ENCODE data around the gene MCC.

Gene MCC

DNA sequence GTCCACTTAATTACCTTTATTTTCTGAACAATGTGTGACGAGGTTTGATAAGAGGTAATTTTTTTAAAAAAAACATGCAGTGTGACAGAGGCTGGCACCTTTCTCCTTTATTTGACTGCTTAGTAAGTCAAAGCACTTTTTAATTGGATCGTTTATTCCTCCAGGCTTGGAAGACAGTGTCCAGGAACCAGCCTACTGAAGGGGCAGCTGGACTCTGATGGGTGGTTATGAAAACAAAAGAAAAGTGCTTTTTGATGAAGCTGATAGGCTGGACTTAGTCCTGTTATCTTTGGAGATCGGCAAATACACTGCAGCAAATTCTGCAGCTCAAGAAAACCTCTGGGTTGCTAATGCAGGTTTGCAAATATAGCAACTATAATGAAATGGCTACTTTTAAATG is 370.0 kb downstream of the MCC start:
- no peaks in the 10 kb centered on the region for H3K36me3 Mint-ChIP-seq
- ATAC-seq: no peak
- H3K4me1 Mint-ChIP-seq: no peaks in the 10 kb centered on the region
- no peak for DNase-seq (ENCODE audit: low spot score in 2 of 2)
- H3K4me3 Mint-ChIP-seq: no peak overlapping the region
- H3K9me3 Mint-ChIP-seq: no peaks in the 10 kb centered on the region
- H3K27ac Mint-ChIP-seq: no peak overlapping the region

- Mint-ChIP-seq H3K36me3 (no peaks in the 10 kb centered on the region), H3K9me3 (no peaks in the 10 kb centered on the region), H3K27ac (no peak overlapping the region), H3K4me3 (no peak overlapping the region), H3K4me1 (no peaks in the 10 kb centered on the region)
- ATAC-seq (no peak), DNase-seq (ENCODE audit: low spot score in 2 of 2) (no peak)
Observed at GRCh38 chr5:113117543-113118115, 370.6 kb downstream of the MCC start.

- Mint-ChIP-seq H3K4me3 (no peak overlapping the region), H3K4me1 (no peaks in the 10 kb centered on the region), H3K27ac (no peak overlapping the region), H3K36me3 (no peaks in the 10 kb centered on the region), H3K9me3 (no peaks in the 10 kb centered on the region)
- ATAC-seq: no peak
- DNase-seq (ENCODE audit: low spot score in 2 of 2): no peak
Observed at GRCh38 chr5:113115956-113116355, 372.3 kb downstream of the MCC start.

DNA sequence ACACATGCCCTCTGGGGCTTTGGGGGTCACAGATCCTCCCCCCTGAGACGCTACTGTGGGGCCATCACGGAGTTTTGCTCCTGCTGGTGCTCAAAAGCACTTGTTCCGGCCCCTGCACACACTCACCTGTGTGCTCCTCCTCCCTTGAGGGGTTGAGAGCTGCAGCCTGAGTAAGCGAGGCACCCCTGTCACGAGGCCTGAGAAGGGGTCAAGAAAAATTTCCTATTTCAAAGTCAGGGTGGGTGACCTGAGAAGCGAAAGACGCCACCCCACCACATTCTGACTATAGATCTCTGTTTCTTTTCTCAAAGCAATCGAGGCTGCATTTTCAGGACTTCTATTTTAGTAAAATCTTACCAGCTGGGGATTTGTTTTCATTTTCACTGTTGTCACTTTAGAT is 373.2 kb downstream of the MCC start:
- ATAC-seq (no peak), DNase-seq (ENCODE audit: low spot score in 2 of 2) (no peak)
- Mint-ChIP-seq H3K36me3 (no peaks in the 10 kb centered on the region), H3K4me1 (no peaks in the 10 kb centered on the region), H3K27ac (no peak overlapping the region), H3K4me3 (no peak overlapping the region), H3K9me3 (no peaks in the 10 kb centered on the region)

GRCh38 chr5:113114559-113114958 is 373.7 kb downstream of the MCC start:
- no peak overlapping the region for H3K4me3 Mint-ChIP-seq
- H3K4me1 Mint-ChIP-seq: no peaks in the 10 kb centered on the region
- DNase-seq (ENCODE audit: low spot score in 2 of 2): no peak
- H3K36me3 Mint-ChIP-seq: no peaks in the 10 kb centered on the region
- H3K27ac Mint-ChIP-seq: no peak overlapping the region
- no peaks in the 10 kb centered on the region for H3K9me3 Mint-ChIP-seq
- no peak for ATAC-seq

- H3K9me3 Mint-ChIP-seq: no peaks in the 10 kb centered on the region
- no peaks in the 10 kb centered on the region for H3K4me1 Mint-ChIP-seq
- no peak for DNase-seq (ENCODE audit: low spot score in 2 of 2)
- ATAC-seq: no peak
- H3K27ac Mint-ChIP-seq: no peak overlapping the region
- H3K4me3 Mint-ChIP-seq: no peak overlapping the region
- no peaks in the 10 kb centered on the region for H3K36me3 Mint-ChIP-seq
Observed at GRCh38 chr5:113112435-113112834, 375.8 kb downstream of the MCC start.

- no peaks in the 10 kb centered on the region for H3K4me1 Mint-ChIP-seq
Observed at GRCh38 chr5:113110117-113110516, 378.1 kb downstream of the MCC start.

DNA sequence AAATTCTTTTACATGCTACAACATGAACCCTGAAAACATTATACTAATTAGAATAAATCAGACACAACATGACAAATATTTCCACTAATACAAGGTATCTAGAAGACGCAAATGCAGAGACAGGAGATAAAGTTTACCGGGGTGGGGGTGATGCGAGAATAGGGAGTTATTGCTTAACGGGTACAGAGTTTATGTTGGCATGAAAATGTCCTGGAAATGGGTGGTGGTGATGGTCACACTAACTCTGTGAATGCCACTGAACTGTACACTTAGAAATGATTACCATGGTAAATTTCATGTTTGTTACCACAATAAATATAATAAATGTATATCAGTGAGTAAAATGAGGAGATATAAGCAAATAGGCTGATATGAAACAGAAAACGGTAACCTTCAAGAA is 378.9 kb downstream of the MCC start:
- Mint-ChIP-seq H3K4me1 (no peaks in the 10 kb centered on the region), H3K9me3 (no peaks in the 10 kb centered on the region), H3K4me3 (no peak overlapping the region), H3K36me3 (no peaks in the 10 kb centered on the region), H3K27ac (no peak overlapping the region)
- ATAC-seq (no peak), DNase-seq (ENCODE audit: low spot score in 2 of 2) (no peak)

More at GRCh38 chr5:113110117-113110516, 378.1 kb downstream of the MCC start:
- DNase-seq (ENCODE audit: low spot score in 2 of 2) (no peak), ATAC-seq (no peak)
- no peaks in the 10 kb centered on the region for H3K9me3 Mint-ChIP-seq
- H3K27ac Mint-ChIP-seq: no peak overlapping the region
- H3K36me3 Mint-ChIP-seq: no peaks in the 10 kb centered on the region
- no peak overlapping the region for H3K4me3 Mint-ChIP-seq

DNA sequence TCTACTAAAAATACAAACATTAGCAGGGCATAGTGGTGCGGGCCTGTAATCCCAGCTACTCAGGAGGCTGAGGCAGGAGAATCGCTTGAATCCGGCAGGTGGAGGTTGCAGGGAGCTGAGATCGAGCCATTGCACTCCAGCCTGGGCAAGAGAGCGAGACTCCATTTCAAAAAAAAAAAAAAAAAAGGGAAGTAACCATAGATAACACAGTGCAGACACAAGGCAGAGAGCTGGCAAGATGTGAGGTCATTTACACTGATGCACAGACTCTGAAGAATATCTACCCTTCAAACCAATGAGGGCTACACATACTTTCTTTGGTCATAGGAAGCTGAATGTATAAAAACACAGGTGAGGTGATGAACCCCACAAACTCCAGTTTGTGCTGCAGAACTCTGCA is 379.8 kb downstream of the MCC start:
- H3K36me3 Mint-ChIP-seq: no peaks in the 10 kb centered on the region
- H3K4me3 Mint-ChIP-seq: no peak overlapping the region
- ATAC-seq (no peak), DNase-seq (ENCODE audit: low spot score in 2 of 2) (no peak)
- H3K27ac Mint-ChIP-seq: no peak overlapping the region
- H3K9me3 Mint-ChIP-seq: no peaks in the 10 kb centered on the region
- no peaks in the 10 kb centered on the region for H3K4me1 Mint-ChIP-seq

DNA sequence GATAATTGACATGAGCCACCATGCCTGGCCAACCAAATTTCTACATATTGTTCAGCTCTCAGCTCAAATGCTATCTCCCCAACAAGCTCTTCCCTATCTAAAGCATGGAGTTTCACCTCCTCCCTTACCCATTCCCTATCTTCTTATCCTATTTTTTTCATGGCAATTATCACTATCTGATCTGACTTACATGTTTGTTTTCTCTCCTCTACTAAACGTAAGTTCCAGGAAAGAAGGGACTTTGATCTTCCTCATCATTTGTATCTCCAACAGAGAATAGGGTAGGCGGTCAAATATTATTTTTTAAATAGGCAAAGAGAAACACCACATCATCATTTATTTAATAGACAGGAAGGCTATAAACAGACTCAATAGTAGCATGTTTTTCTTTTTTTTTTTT is 381.4 kb downstream of the MCC start:
- Mint-ChIP-seq H3K4me1 (no peaks in the 10 kb centered on the region), H3K4me3 (no peak overlapping the region), H3K9me3 (no peaks in the 10 kb centered on the region), H3K27ac (no peak overlapping the region), H3K36me3 (no peaks in the 10 kb centered on the region)
- no peak for DNase-seq (ENCODE audit: low spot score in 2 of 2)
- ATAC-seq: no peak

- H3K27ac Mint-ChIP-seq: no peak overlapping the region
- H3K36me3 Mint-ChIP-seq: no peaks in the 10 kb centered on the region
- DNase-seq (ENCODE audit: low spot score in 2 of 2): no peak
- H3K9me3 Mint-ChIP-seq: no peaks in the 10 kb centered on the region
- H3K4me1 Mint-ChIP-seq: no peaks in the 10 kb centered on the region
- no peak overlapping the region for H3K4me3 Mint-ChIP-seq
- ATAC-seq: no peak
Observed at GRCh38 chr5:113105693-113106280, 382.5 kb downstream of the MCC start.

- Mint-ChIP-seq H3K9me3 (no peaks in the 10 kb centered on the region), H3K4me3 (no peak overlapping the region), H3K36me3 (no peaks in the 10 kb centered on the region), H3K27ac (no peak overlapping the region), H3K4me1 (no peaks in the 10 kb centered on the region)
- no peak for ATAC-seq
- no peak for DNase-seq (ENCODE audit: low spot score in 2 of 2)
Observed at GRCh38 chr5:113103330-113103729, 384.9 kb downstream of the MCC start.

GRCh38 chr5:113102121-113102531 is 386.1 kb downstream of the MCC start:
- Mint-ChIP-seq H3K4me3 (no peak overlapping the region), H3K4me1 (no peaks in the 10 kb centered on the region), H3K36me3 (no peaks in the 10 kb centered on the region), H3K27ac (no peak overlapping the region), H3K9me3 (no peaks in the 10 kb centered on the region)
- no peak for ATAC-seq
- DNase-seq (ENCODE audit: low spot score in 2 of 2): no peak

DNA sequence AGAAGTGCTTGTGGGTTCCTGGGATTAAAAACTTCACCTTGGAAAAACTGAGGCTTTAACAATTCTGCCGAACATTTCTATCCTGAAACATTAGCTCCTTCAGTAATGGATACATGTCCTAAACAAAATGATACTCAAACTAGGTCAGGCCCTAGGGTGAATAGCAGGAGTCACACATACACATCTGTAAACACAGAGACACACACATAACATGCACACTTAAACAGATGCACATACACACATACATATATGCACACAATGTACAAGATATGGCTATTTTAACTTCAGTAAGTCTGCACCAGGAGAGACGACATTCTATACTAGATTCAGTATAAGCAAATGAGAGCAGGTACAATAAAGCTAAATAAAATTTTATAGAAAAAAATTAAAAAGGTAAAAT is 387.3 kb downstream of the MCC start:
- ATAC-seq (no peak), DNase-seq (ENCODE audit: low spot score in 2 of 2) (no peak)

GRCh38 chr5:113099822-113100221 is 388.4 kb downstream of the MCC start:
- Mint-ChIP-seq H3K9me3 (no peaks in the 10 kb centered on the region), H3K4me3 (no peak overlapping the region), H3K36me3 (no peaks in the 10 kb centered on the region), H3K4me1 (no peaks in the 10 kb centered on the region), H3K27ac (no peak overlapping the region)
- DNase-seq (ENCODE audit: low spot score in 2 of 2): no peak
- no peak for ATAC-seq

More for the DNA sequence above, 387.3 kb downstream of the MCC start:
- H3K9me3 Mint-ChIP-seq: no peaks in the 10 kb centered on the region
- no peak overlapping the region for H3K27ac Mint-ChIP-seq
- no peaks in the 10 kb centered on the region for H3K36me3 Mint-ChIP-seq
- H3K4me3 Mint-ChIP-seq: no peak overlapping the region
- H3K4me1 Mint-ChIP-seq: no peaks in the 10 kb centered on the region

DNA sequence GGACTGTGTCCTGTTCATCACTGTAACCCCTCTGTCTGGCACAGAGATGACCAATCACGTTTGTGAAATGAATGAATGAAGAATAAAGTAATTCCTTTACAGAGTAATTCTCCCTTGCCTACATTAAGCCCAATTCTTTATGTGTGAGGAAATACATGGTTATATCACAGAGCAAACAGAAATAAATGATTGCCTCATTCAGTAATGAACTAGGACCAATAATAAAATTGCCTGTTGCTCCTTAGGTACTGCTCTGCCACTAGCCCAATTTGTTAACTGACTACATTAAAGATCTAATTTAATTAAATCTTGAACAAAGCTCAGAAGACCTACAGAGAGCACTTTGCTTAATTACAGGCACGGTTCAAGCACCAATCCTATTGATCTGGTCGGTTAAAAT is 389.9 kb downstream of the MCC start:
- no peak for DNase-seq (ENCODE audit: low spot score in 2 of 2)
- H3K9me3 Mint-ChIP-seq: no peaks in the 10 kb centered on the region
- H3K4me3 Mint-ChIP-seq: no peak overlapping the region
- H3K4me1 Mint-ChIP-seq: no peaks in the 10 kb centered on the region
- no peak for ATAC-seq
- H3K36me3 Mint-ChIP-seq: no peaks in the 10 kb centered on the region
- H3K27ac Mint-ChIP-seq: no peak overlapping the region

GRCh38 chr5:113095831-113096230 is 392.4 kb downstream of the MCC start:
- Mint-ChIP-seq H3K27ac (no peak overlapping the region), H3K4me1 (no peaks in the 10 kb centered on the region), H3K9me3 (no peaks in the 10 kb centered on the region), H3K4me3 (no peak overlapping the region), H3K36me3 (no peaks in the 10 kb centered on the region)
- ATAC-seq (no peak), DNase-seq (ENCODE audit: low spot score in 2 of 2) (no peak)
